NCI-H2196 (cell line): Measurements from ENCODE around the gene PUM2.

Experiments
- DNase-seq: peaks from one replicate; lab custom pipeline; 2025; ENCODE audit not compliant: unreplicated experiment; lab: John Stamatoyannopoulos, UW

The PUM2 gene

GRCh38 chr2:20346565-20347381 is 3.9 kb downstream of the PUM2 start:
- no peak for DNase-seq

DNA sequence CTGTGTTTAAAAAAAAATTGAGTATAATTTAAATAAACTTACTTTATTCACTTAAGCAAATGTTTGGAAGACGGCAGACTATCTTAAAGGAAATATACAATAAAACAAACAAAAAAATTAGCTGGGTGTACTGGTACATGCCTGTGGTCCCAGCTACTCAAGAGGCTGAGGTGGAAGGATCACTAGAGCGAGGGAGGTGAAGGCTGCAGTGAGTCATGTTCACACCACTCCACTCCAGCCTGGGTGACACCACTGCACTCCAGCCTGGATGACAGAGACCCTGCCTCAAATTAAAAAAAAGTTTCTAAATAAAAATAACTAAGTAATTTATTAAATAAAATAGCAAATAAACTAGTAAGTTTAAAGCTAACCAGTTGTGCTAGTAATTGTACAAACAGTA is 7.5 kb downstream of the PUM2 start:
- no peak for DNase-seq

DNA sequence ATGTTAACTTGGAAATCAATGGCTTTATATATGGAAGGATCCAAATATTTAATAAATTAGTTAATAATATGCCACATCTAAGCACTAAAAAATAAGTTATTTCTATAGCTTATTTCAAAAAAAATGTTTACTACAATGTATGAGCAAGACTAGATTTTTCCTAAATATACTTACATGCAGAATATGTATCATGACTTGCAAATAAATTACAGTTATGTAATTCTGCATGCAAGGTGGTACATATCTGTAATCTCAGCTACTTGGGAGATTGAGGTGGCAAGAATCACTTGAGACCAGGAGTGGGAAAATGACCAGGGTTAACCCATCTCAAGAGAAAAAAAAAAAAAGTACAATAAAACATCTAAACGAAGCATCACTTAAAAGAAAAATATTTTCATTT is 11.6 kb downstream of the PUM2 start:
- no peak for DNase-seq

- DNase-seq = no peak
These were observed 15.9 kb downstream of the PUM2 start for GRCh38 chr2:20334605-20335203.

GRCh38 chr2:20333738-20334137 is 16.9 kb downstream of the PUM2 start:
- DNase-seq = no peak

GRCh38 chr2:20330192-20330591 is 20.5 kb downstream of the PUM2 start:
- no peak for DNase-seq

GRCh38 chr2:20327370-20327769 is 23.3 kb downstream of the PUM2 start:
- DNase-seq = no peak

- peak; percentile 55 for DNase-seq
These were observed 24.4 kb downstream of the PUM2 start for GRCh38 chr2:20326163-20326780.

DNA sequence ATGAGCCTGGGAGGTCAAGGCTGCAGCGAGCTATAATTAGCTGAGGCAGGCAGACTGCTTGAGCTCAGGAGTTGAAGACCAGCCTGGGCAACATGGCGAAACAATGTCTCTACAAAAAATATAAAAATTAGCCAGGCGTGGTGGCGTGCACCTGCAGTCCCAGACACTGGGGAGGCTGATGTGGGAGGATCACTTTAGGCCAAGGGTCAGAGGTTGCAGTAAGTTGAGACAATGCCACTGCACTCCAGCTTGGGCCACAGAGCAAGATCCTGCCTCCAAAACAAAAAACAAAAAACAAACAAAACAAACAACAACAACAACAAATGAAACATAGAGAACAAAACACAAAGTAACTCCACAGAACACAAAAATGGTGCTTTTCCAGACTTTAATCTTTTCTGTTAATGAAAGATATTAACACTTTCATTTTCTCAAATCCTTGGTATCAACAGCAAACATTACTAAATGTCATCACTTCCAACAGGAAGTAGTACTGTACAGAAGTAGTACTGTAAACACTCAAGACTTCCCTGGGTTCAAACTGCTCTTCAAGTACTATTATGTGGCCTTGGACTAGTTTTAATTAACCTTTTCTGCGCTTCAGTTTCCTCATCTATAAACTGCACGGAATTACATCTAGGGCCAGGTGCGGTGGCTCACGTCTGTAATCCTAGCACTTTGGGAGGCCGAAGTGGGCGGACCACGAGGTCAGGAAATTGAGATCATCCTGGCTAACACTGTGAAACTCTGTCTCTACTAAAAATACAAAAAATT is 27.9 kb downstream of the PUM2 start:
- DNase-seq = no peak

DNA sequence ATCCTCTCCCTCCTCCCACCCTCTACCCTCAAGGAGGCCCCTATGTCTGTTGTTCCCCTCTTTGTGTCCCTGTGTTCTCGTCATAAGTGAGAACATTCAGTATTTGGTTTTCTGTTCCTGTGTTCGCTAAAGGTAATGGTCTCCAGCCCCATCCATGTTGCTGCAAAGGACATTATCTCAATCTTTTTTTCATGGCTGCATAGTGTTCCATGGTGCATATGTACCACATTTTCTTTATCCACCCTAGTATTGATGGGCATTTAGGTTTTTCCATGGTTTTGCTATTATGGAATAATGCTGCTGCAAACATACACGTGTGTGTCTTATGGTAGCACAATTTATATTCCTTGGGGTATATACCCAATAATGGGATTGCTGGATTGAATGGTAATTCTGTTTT is 33.0 kb downstream of the PUM2 start:
- DNase-seq = no peak

- no peak for DNase-seq
These were observed 33.4 kb downstream of the PUM2 start for GRCh38 chr2:20317197-20317596.

DNA sequence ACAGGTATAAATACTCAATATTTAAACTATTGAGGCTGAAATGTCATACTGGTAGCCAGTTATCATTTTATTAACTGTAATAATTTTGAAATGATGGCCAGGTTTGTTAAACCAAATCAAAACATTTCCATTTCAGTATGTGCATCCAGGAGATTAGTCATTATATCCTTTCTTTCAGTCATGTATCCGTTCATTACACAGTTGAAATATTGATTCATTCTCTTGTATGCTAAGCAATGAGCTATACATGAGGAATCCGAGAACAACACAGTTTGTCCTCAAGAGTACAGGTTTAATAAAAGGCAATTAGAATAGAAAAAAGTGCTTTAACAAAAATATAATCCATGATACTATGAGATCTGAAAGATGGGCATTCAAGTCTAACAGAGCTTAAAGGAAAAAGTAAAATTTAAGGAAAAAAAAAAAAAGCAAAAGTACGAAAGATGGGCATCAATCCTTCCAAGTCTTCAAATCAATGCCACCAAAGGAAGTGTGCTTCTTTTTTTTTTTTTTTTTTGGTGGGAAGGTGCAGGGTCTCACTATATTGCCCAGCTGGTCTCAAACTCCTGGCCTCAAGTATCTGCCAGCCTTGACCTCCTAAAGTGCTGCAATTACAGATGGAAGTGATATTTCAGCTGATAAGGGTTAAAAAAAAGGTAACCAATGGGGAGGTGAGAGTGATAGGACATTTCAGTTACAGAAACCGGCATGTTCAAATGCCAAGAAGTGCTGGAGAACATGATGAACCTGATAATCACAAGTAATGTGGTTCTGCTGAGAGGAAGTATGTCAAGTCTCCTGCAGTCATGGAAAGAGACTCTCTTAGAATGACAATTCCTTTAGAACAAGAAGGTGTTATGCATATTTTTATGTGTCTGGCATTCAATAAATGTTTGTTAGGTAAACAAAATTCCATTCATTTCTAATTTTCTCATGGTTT is 35.8 kb downstream of the PUM2 start:
- DNase-seq = no peak

DNA sequence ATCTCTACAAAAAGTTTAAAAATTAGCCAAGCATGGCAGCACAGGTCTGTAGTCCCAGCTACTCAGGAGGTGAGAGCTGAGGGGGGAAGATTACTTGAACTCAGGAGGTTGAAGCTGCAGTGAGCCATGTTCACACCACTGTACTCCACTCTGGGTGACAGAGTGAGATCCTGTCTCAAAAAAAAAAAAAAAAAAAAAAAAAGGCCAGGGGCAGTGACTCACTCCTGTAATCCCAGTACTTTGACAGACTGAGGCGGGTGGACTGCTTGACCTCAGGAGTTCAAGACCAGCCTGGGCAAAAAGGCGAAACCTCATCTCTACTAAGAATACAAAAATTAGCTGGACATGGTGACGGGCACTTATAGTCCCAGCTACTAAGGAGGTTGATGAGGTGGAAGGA is 37.0 kb downstream of the PUM2 start:
- no peak for DNase-seq

GRCh38 chr2:20309001-20309400 is 41.6 kb downstream of the PUM2 start:
- DNase-seq = no peak

GRCh38 chr2:20307311-20307710 is 43.3 kb downstream of the PUM2 start:
- no peak for DNase-seq

GRCh38 chr2:20304411-20304810 is 46.2 kb downstream of the PUM2 start:
- no peak for DNase-seq

DNA sequence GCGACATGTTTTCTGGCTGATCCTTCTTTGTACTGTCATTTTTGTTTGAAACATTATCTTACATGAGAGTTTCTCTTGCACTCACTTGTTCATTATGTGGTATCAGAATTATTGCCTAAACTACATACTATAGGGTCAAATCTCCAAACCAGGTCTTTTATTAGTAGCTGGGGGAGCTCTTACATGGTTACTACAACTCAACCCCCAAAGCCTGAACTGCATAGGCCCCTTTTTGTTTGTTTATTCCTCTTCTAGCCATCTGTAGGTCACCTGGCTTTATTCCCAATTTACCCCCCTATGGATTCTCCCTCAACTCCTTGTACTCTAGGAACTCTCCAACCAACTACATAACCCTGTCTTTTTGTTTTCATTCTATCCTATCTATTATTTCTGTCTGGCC is 46.7 kb downstream of the PUM2 start:
- DNase-seq = no peak

GRCh38 chr2:20302019-20302418 is 48.6 kb downstream of the PUM2 start:
- no peak for DNase-seq

GRCh38 chr2:20300656-20301055 is 50.0 kb downstream of the PUM2 start:
- no peak for DNase-seq

DNA sequence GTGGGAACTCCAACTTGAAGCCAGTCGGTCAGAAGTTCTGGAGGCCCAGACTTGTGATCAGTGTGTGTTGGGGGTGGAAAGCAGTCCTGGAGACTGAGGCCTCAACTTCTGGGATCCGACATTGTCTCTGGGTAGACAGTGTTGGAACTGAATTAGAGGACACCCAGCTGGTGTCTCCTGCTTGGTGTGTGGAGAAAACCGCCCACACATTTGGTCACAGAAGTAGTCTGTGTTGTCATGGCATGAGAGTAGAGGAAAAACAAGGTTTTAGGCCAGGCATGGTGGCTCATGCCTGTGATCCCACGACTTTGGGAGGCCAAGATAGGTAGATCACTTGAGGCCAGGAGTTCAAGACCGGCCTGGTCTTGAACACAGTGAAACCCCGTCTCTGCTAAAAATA is 51.5 kb downstream of the PUM2 start:
- no peak for DNase-seq

GRCh38 chr2:20294231-20294630 is 56.4 kb downstream of the PUM2 start:
- DNase-seq = no peak
